ENCODE data around the gene YAE1.

Gene YAE1

DNA sequence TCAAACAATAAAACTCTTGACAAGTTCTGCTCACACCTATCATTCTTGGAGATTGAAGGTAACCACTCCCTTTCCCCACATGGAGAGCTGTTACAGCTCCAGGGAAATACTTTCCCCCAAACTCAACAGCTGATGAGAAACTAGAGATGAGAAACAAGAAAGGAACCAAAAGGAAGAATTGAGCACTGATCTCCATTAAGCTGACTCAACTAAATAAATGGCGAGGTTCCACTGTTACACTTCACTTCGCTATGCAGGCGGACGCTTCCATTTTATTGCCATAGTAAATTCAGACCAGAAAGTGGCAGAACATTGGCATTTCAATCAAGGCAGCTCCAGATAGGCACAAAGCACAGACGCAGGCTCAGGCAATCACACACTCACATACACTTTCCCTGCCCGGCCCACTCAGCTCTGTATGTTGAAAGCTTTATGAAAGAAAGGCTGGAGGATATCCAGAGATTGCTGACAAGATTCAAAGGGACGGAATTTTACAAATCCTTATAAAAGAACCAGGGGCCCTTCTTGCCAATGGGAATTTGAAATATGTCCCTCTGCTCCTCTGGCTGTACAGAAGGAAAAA is 11.5 kb upstream of the YAE1 start:
- no peak for DNase-seq (ENCODE audit: low read depth in 2 of 2)

- no peak for DNase-seq (ENCODE audit: low read depth in 2 of 2)
Measured at GRCh38 chr7:39557222-39557621, 9.0 kb upstream of the YAE1 start.

DNA sequence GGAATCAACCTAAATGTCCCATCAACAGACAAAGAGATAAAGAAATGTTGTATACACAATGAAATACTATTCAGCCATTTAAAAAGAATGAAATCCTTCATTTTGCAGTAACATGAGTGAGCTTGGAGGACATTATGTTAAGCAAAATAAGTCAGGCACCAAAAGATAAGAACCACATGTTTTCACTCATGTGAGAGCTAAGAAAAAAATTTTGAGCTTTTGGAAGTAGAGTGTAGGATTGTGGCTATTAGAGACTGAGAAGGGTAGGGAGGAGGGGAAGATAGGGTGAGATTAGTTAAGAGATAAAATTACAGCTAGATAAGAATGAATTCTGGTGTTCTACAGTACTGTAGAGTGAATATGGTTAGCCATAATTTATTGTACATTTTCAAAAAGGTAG is 8.3 kb upstream of the YAE1 start:
- no peak for DNase-seq (ENCODE audit: low read depth in 2 of 2)

DNA sequence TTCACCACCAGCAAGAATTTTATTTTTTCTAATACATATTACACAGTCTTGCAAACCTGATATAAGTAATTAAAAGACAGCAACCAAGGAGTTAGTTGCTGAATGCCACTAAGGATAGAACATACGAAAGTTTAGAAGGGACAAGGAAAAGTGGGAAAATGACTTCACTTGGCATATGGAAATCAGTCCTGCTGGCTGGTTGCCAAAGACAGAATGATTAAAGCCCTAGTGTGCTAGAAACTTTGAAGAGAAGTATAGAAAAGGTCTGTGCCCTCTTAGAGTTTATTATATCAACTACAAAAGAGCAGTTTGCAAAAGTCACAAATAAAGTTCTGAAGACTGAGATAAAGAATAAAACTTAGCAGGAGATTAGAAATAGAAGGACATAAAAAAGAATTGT is 5.8 kb upstream of the YAE1 start:
- no peak for DNase-seq (ENCODE audit: low read depth in 2 of 2)

- DNase-seq (ENCODE audit: low read depth in 2 of 2): no peak
Measured at GRCh38 chr7:39560997-39561396, 5.2 kb upstream of the YAE1 start.

GRCh38 chr7:39565538-39565937 is 666 bp upstream of the YAE1 start:
- DNase-seq (ENCODE audit: low read depth in 2 of 2): no peak

GRCh38 chr7:39567294-39567693 is 1.1 kb downstream of the YAE1 start:
- no peak for DNase-seq (ENCODE audit: low read depth in 2 of 2)

- DNase-seq (ENCODE audit: low read depth in 2 of 2): no peak
Measured at GRCh38 chr7:39574673-39575349, 8.6 kb downstream of the YAE1 start.

GRCh38 chr7:39577229-39577874 is 11.1 kb downstream of the YAE1 start:
- no peak for DNase-seq (ENCODE audit: low read depth in 2 of 2)

GRCh38 chr7:39580149-39580874 is 14.1 kb downstream of the YAE1 start:
- peak; percentile 60 for DNase-seq (ENCODE audit: low read depth in 2 of 2)

DNA sequence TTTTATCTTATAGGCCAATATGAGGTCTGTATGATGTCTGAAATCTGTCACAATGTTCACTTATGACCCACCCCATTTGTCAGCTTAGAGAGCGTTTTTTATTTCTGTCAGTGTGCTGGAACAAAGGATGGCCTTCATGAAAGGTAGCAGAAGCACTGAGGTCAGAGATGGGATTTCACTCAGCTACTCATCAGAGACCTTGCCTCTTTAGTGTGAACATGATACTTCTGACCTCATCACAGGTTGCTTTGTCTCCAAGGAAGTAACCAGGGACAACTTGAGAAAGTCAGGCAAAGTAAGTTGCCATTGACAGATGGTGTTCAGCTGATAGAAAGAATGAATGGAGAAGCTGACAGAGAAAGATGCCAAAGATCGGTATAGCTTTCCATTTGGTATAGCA is 16.3 kb downstream of the YAE1 start:
- DNase-seq (ENCODE audit: low read depth in 2 of 2): no peak

- DNase-seq (ENCODE audit: low read depth in 2 of 2): no peak
Measured at GRCh38 chr7:39583539-39583938, 17.3 kb downstream of the YAE1 start.

- no peak for DNase-seq (ENCODE audit: low read depth in 2 of 2)
Measured at GRCh38 chr7:39587393-39587792, 21.2 kb downstream of the YAE1 start.

GRCh38 chr7:39588416-39588815 is 22.2 kb downstream of the YAE1 start:
- DNase-seq (ENCODE audit: low read depth in 2 of 2): no peak

DNA sequence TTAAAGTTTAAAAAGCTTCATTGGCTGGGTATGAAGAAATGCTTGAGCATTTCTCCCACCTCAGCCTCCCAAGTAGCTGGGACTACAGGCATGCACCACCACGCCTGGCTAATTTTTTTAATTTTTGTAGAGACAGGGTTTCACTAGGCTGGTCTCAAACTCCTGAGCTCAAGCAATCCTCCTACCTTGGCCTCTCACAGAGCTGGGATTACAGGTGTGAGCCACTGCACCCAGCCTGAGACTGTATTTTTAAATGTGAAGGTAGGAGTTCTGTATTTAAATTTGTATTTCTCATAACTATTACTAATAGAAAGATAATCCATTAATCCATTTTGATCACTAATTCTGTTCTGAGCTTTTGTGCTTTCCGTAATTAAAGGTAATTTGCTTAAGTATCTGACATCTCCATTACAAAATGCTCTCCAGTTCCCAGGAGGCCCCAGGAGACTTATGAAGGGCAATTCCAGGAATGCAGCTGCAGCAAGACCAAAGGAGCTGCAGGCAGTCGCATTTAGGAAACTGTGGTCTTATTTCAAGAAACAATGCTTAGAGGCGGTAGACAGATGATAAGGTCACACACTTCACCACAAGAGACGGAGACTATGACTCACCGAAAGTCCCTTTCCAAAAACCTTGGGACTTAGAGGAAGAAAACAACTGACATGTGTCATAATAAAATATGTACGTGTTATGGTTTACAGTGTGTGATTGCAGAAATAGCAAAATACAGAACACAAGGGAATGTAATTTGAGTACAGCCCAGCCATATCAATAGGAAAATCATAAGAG is 23.3 kb downstream of the YAE1 start:
- peak; percentile 19 to 57 for DNase-seq (ENCODE audit: low read depth in 2 of 2)

DNA sequence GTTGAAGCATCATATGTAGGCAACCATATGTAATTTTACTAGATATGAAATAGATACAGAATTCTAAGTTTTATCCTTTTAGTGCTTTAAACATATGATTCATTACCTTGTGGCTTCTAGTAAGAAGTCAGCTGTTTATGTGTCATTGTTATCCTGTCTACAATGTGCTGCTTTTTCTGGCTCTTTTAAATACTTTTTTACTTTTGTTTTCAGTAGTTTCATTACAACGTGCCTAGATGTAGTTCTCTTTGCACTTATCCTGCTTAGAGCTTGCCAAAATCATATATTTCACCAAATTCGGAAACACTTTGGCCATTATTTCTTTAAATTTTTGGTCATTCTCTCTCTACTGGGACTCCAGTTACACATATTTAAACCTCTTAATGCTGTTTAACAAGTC is 26.4 kb downstream of the YAE1 start:
- no peak for DNase-seq (ENCODE audit: low read depth in 2 of 2)

DNA sequence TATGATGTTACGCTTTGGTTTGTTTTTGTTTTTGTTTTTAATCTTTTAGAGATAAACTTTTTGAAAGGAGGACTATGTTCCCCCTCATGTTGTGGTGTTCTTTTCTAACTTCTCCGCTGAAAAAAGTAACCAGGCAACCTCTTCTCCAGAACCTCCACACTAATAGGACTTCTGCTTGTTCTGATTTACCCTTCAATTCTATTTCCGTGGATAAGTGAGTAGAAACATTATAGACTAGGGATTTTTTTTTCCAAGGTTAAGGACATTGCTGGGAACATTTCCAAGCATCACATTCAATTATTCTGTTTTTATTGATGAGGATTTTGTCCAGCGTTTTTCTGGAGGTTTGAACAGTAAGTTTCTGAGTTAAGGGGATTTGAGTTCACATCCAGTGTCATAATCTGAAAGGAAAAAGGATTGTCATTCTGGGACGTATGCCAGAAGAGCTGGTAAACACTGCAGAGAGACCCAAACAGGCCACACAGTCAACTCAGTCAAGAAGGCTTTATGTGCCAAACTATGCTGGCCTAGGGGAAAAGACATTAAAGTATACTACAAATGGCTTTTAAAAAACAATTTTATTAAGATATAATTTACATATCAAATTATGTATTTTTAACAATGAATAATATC is 28.9 kb downstream of the YAE1 start:
- DNase-seq (ENCODE audit: low read depth in 2 of 2): no peak

DNA sequence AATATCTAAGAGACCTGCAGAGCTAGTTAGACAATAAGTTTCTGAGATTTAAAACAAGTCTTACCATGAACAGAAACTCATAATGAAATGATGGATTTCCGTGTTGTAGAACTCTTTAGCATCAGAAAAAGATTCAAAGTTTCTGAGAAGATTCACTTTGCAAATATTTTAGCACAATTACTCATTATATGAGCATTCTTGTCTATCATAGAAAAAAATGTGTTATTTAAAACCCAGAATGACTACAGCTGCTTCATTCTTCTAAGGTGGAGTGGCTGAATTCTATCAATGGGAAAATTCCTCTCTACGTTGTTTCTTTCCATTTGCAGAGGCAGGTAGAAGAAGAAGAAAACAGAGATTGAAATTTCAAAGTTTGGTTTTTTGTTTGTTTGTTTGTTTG is 36.1 kb downstream of the YAE1 start:
- no peak for DNase-seq (ENCODE audit: low read depth in 2 of 2)

GRCh38 chr7:39603924-39604323 is 37.7 kb downstream of the YAE1 start:
- no peak for DNase-seq (ENCODE audit: low read depth in 2 of 2)

GRCh38 chr7:39605087-39605486 is 38.9 kb downstream of the YAE1 start:
- DNase-seq (ENCODE audit: low read depth in 2 of 2): no peak

- no peak for DNase-seq (ENCODE audit: low read depth in 2 of 2)
Measured at GRCh38 chr7:39606352-39606751, 40.1 kb downstream of the YAE1 start.

All from stimulated activated CD4-positive, alpha-beta T cell treated with anti-CD3 and anti-CD28 coated beads, Interleukin-4, amount 100 ng/mL, for 48 hours (primary cell).